WTC11 (cell line): ENCODE data around the gene ERC2. TPM values are rescaled to one million over a fixed set of nuclear protein-coding genes. Genes with fewer than 3 reads are reported as not detected.

Source experiments
- ATAC-seq: fragments of 200-7000 bp; cut with Tn5 transposase; 2 replicates; pipeline ENCODE4 v1.10.0; 2021; ENCODE audit warnings: mild to moderate bottlenecking, moderate library complexity
- CTCF ChIA-PET: fragments of 300-600 bp; sonication (Branson Sonifier 250); formaldehyde crosslinking; loops from one replicate; lab custom pipeline; 2021; ENCODE audit warnings: antibody characterized with exemption; lab: Charles Lee
- POLR2A ChIA-PET: fragments of 350-600 bp; sonication (Branson Sonifier 250); formaldehyde crosslinking; loops from one replicate; lab custom pipeline; 2021; ENCODE audit warnings: antibody characterized with exemption; lab: Charles Lee
- DNase-seq: peaks from one replicate; pipeline ENCODE4 v3.0.0; 2021; ENCODE audit warnings: low spot score
- H3K27ac Mint-ChIP-seq: 2 replicates; pipeline ENCODE4 v1.8.0; 2021; ENCODE audit warnings: mixed read lengths
- H3K27me3 Mint-ChIP-seq: 2 replicates; pipeline ENCODE4 v1.8.0; 2021; ENCODE audit warnings: low read depth, mild to moderate bottlenecking, moderate library complexity, mixed read lengths
- H3K36me3 Mint-ChIP-seq: 2 replicates; pipeline ENCODE4 v1.8.0; 2021; ENCODE audit warnings: mixed read lengths
- H3K4me1 Mint-ChIP-seq: 2 replicates; pipeline ENCODE4 v1.8.0; 2022; ENCODE audit warnings: mixed read lengths
- H3K4me3 Mint-ChIP-seq: 2 replicates; pipeline ENCODE4 v1.8.0; 2021; ENCODE audit warnings: mild to moderate bottlenecking, moderate library complexity, mixed read lengths
- H3K9me3 Mint-ChIP-seq: 2 replicates; pipeline ENCODE4 v1.8.0; 2021; ENCODE audit warnings: mixed read lengths
- ATF1 ChIP-seq: sonication (generic); formaldehyde crosslinking; IDR thresholded peaks from 2 replicates; pipeline ENCODE4 v1.8.1; 2023; ENCODE audit warnings: mild to moderate bottlenecking, moderate library complexity, missing genetic modification reagents
- CBFB ChIP-seq: sonication (generic); formaldehyde crosslinking; IDR thresholded peaks from 2 replicates; pipeline ENCODE4 v1.8.1; 2022; ENCODE audit warnings: mild to moderate bottlenecking, low read depth, missing genetic modification reagents
- CREM ChIP-seq: sonication (generic); formaldehyde crosslinking; IDR thresholded peaks from 2 replicates; pipeline ENCODE4 v1.8.1; 2022; ENCODE audit warnings: mild to moderate bottlenecking, missing genetic modification reagents, moderate library complexity
- ETV6 ChIP-seq: sonication (generic); formaldehyde crosslinking; IDR thresholded peaks from 2 replicates; pipeline ENCODE4 v1.8.1; 2022; ENCODE audit warnings: mild to moderate bottlenecking, missing genetic modification reagents
- GTF2I ChIP-seq: fragments of 250-450 bp; sonication (Bioruptor Pico); conservative IDR thresholded peaks from 2 replicates; pipeline ENCODE4 v1.4.0; 2021; ENCODE audit warnings: mild to moderate bottlenecking
- JUN ChIP-seq: sonication (generic); formaldehyde crosslinking; IDR thresholded peaks from 2 replicates; pipeline ENCODE4 v1.8.0; 2023; ENCODE audit warnings: mild to moderate bottlenecking, missing genetic modification reagents
- MXD4 ChIP-seq: fragments of 250-450 bp; sonication (Bioruptor Pico); IDR thresholded peaks from 2 replicates; pipeline ENCODE4 v1.8.0; 2021; ENCODE audit warnings: mild to moderate bottlenecking, moderate library complexity, borderline replicate concordance
- MYBL2 ChIP-seq: sonication (generic); formaldehyde crosslinking; IDR thresholded peaks from 2 replicates; pipeline ENCODE4 v1.8.1; 2023; ENCODE audit warnings: mild to moderate bottlenecking, moderate library complexity, missing genetic modification reagents
- RORB ChIP-seq: fragments of 250-450 bp; sonication (Bioruptor Pico); IDR thresholded peaks from 2 replicates; pipeline ENCODE4 v1.9.0; 2021; ENCODE audit warnings: mild to moderate bottlenecking
- TCF7 ChIP-seq: sonication (generic); formaldehyde crosslinking; IDR thresholded peaks from 2 replicates; pipeline ENCODE4 v1.8.0; 2022; ENCODE audit warnings: mild to moderate bottlenecking, low read depth, missing genetic modification reagents, moderate library complexity
- TEAD4 ChIP-seq: sonication (generic); formaldehyde crosslinking; IDR thresholded peaks from 2 replicates; pipeline ENCODE4 v1.8.0; 2022; ENCODE audit warnings: mild to moderate bottlenecking, missing genetic modification reagents
- total RNA-seq: library from RNA; stranded (reverse); gene quantifications from 3 replicates; pipeline ENCODE4 v1.2.3, GENCODE V29; 2021
- TF ChIP-seq, protein P1 (sequence below): sonication (generic); formaldehyde crosslinking; IDR thresholded peaks from 2 replicates; pipeline ENCODE4 v1.8.0; 2022; ENCODE audit warnings: mild to moderate bottlenecking, missing genetic modification reagents
- TF ChIP-seq, protein P2 (sequence below): sonication (generic); formaldehyde crosslinking; IDR thresholded peaks from 2 replicates; pipeline ENCODE4 v1.8.1; 2022; ENCODE audit warnings: low read depth, missing genetic modification reagents, borderline replicate concordance
- TF ChIP-seq, protein P3 (sequence below): fragments of 200-600 bp; IDR thresholded peaks from 2 replicates; pipeline ENCODE4 v1.8.0; 2022; ENCODE audit warnings: antibody characterized with exemption
- TF ChIP-seq, protein P4 (sequence below): sonication (generic); formaldehyde crosslinking; IDR thresholded peaks from 2 replicates; pipeline ENCODE4 v1.8.0; 2022; ENCODE audit warnings: mild to moderate bottlenecking, missing genetic modification reagents
- TF ChIP-seq, protein P5 (sequence below): sonication (generic); formaldehyde crosslinking; conservative IDR thresholded peaks from 2 replicates; pipeline ENCODE4 v1.8.1; 2023; ENCODE audit warnings: mild to moderate bottlenecking, low read depth, missing genetic modification reagents, moderate library complexity
- TF ChIP-seq, protein P6 (sequence below): sonication (generic); formaldehyde crosslinking; IDR thresholded peaks from 2 replicates; pipeline ENCODE4 v1.8.0; 2022; ENCODE audit warnings: mild to moderate bottlenecking, missing genetic modification reagents
- TF ChIP-seq, protein P7 (sequence below): sonication (generic); formaldehyde crosslinking; IDR thresholded peaks from 2 replicates; pipeline ENCODE4 v1.8.1; 2022; ENCODE audit warnings: mild to moderate bottlenecking, missing genetic modification reagents, moderate library complexity, borderline replicate concordance

The ERC2 gene
- total RNA-seq, 1 experiment from 2014 or later = 23.5 TPM

DNA sequence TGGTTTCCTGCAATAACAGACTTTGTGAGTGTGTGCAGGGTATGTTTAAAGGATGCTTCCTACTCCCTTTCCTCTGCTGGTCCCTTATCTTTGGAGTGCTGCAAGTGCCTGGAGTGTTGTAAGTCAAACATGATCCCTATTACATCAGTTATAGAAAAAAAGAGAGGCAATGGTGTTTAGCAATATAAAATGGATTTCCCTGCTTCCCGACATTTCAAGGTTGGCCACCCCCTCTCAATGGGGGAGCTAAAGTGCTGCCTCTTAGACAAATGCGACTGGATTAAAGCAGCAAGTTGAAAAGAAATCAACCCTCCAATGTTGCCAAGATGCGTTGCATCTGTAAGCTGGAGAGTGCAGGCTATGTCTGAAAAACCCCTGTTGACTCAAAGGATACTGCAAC lies 778.1 kb downstream of the ERC2 start:
- DNase-seq (no peak), ATAC-seq (peak; percentile 14)
- CTCF ChIA-PET = interaction anchor here (1.0 to 1.5 kb wide), 4 partner anchors 81 to 1256 kb away, joined by 3 to 6 read pairs (median 3); no protein-coding TSS in a partner anchor
- no peaks in the 10 kb centered on the region; the same call in 1 of the 2 replicates for H3K36me3 Mint-ChIP-seq
- no peak for TF ChIP-seq MXD4
- TF ChIP-seq, protein P1, sequence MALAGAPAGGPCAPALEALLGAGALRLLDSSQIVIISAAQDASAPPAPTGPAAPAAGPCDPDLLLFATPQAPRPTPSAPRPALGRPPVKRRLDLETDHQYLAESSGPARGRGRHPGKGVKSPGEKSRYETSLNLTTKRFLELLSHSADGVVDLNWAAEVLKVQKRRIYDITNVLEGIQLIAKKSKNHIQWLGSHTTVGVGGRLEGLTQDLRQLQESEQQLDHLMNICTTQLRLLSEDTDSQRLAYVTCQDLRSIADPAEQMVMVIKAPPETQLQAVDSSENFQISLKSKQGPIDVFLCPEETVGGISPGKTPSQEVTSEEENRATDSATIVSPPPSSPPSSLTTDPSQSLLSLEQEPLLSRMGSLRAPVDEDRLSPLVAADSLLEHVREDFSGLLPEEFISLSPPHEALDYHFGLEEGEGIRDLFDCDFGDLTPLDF = no peak
- TF ChIP-seq CREM (CRISPR knock-in tag) = no peak
- no peak for TF ChIP-seq JUN (CRISPR knock-in tag)
- TF ChIP-seq, protein P2, sequence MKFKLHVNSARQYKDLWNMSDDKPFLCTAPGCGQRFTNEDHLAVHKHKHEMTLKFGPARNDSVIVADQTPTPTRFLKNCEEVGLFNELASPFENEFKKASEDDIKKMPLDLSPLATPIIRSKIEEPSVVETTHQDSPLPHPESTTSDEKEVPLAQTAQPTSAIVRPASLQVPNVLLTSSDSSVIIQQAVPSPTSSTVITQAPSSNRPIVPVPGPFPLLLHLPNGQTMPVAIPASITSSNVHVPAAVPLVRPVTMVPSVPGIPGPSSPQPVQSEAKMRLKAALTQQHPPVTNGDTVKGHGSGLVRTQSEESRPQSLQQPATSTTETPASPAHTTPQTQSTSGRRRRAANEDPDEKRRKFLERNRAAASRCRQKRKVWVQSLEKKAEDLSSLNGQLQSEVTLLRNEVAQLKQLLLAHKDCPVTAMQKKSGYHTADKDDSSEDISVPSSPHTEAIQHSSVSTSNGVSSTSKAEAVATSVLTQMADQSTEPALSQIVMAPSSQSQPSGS (CRISPR knock-in tag) = no peak
- TF ChIP-seq CBFB (CRISPR knock-in tag) = no peak
- TF ChIP-seq MYBL2 (CRISPR knock-in tag) = no peak
- no peak for TF ChIP-seq TCF7 (CRISPR knock-in tag)
- TF ChIP-seq, protein P3, sequence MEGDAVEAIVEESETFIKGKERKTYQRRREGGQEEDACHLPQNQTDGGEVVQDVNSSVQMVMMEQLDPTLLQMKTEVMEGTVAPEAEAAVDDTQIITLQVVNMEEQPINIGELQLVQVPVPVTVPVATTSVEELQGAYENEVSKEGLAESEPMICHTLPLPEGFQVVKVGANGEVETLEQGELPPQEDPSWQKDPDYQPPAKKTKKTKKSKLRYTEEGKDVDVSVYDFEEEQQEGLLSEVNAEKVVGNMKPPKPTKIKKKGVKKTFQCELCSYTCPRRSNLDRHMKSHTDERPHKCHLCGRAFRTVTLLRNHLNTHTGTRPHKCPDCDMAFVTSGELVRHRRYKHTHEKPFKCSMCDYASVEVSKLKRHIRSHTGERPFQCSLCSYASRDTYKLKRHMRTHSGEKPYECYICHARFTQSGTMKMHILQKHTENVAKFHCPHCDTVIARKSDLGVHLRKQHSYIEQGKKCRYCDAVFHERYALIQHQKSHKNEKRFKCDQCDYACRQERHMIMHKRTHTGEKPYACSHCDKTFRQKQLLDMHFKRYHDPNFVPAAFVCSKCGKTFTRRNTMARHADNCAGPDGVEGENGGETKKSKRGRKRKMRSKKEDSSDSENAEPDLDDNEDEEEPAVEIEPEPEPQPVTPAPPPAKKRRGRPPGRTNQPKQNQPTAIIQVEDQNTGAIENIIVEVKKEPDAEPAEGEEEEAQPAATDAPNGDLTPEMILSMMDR = no peak
- no peak for TF ChIP-seq RORB (CRISPR knock-in tag)
- TF ChIP-seq, protein P4, sequence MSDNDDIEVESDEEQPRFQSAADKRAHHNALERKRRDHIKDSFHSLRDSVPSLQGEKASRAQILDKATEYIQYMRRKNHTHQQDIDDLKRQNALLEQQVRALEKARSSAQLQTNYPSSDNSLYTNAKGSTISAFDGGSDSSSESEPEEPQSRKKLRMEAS (CRISPR knock-in tag) = no peak
- TF ChIP-seq, protein P5, sequence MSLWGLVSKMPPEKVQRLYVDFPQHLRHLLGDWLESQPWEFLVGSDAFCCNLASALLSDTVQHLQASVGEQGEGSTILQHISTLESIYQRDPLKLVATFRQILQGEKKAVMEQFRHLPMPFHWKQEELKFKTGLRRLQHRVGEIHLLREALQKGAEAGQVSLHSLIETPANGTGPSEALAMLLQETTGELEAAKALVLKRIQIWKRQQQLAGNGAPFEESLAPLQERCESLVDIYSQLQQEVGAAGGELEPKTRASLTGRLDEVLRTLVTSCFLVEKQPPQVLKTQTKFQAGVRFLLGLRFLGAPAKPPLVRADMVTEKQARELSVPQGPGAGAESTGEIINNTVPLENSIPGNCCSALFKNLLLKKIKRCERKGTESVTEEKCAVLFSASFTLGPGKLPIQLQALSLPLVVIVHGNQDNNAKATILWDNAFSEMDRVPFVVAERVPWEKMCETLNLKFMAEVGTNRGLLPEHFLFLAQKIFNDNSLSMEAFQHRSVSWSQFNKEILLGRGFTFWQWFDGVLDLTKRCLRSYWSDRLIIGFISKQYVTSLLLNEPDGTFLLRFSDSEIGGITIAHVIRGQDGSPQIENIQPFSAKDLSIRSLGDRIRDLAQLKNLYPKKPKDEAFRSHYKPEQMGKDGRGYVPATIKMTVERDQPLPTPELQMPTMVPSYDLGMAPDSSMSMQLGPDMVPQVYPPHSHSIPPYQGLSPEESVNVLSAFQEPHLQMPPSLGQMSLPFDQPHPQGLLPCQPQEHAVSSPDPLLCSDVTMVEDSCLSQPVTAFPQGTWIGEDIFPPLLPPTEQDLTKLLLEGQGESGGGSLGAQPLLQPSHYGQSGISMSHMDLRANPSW (CRISPR knock-in tag) = no peak
- TF ChIP-seq, protein P6, sequence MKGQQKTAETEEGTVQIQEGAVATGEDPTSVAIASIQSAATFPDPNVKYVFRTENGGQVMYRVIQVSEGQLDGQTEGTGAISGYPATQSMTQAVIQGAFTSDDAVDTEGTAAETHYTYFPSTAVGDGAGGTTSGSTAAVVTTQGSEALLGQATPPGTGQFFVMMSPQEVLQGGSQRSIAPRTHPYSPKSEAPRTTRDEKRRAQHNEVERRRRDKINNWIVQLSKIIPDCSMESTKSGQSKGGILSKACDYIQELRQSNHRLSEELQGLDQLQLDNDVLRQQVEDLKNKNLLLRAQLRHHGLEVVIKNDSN = no peak
- TF ChIP-seq, protein P7, sequence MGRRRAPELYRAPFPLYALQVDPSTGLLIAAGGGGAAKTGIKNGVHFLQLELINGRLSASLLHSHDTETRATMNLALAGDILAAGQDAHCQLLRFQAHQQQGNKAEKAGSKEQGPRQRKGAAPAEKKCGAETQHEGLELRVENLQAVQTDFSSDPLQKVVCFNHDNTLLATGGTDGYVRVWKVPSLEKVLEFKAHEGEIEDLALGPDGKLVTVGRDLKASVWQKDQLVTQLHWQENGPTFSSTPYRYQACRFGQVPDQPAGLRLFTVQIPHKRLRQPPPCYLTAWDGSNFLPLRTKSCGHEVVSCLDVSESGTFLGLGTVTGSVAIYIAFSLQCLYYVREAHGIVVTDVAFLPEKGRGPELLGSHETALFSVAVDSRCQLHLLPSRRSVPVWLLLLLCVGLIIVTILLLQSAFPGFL = no peak
- TF ChIP-seq TEAD4 = no peak
- TF ChIP-seq ATF1 = no peak
- TF ChIP-seq GTF2I = no peak
- H3K4me3 Mint-ChIP-seq = peak overlapping the region; percentile 35
- peaks cover 73% of the 10 kb centered on the region for H3K4me1 Mint-ChIP-seq
- H3K27me3 Mint-ChIP-seq = no peaks in the 10 kb centered on the region; the same call in 1 of the 2 replicates
- POLR2A ChIA-PET = interaction anchor here (0.7 kb wide), 1 partner anchor 14 kb away, joined by 3 read pairs; no protein-coding TSS in a partner anchor
- H3K9me3 Mint-ChIP-seq = 0 out of 2 replicates have a peak, but pooled peaks cover 4% of the 10 kb centered on the region
- H3K27ac Mint-ChIP-seq = peak overlapping the region; percentile 95

DNA sequence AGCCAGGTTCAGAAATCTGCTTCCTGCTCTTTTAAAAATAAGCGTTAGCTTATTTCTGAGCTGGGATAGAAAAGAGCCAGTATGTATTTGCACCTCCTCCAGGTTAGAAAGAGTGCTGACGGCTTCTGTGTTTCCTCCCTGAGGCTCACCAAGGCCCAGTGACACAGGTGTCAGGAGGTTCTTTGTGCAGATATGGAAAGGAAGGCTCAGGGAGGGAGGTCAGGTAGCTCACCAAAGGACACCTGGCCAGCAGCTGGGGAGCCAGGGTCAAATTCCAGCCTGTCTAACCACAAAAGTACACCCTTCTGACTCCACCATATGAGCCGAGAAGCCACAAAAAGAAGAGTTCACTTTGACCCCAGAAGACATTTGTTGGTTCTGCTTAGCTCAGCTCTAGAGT lies 780.1 kb downstream of the ERC2 start:
- ATAC-seq (no peak), DNase-seq (no peak)
- H3K27me3 Mint-ChIP-seq = no peaks in the 10 kb centered on the region
- no peak overlapping the region for H3K27ac Mint-ChIP-seq
- 0 out of 2 replicates have a peak, but pooled peaks cover 4% of the 10 kb centered on the region for H3K9me3 Mint-ChIP-seq
- H3K4me1 Mint-ChIP-seq = peaks cover 62% of the 10 kb centered on the region
- H3K4me3 Mint-ChIP-seq = no peak overlapping the region
- CTCF ChIA-PET = no interaction called here
- no peaks in the 10 kb centered on the region for H3K36me3 Mint-ChIP-seq
- POLR2A ChIA-PET = no interaction called here
- no peak for TF ChIP-seq ETV6 (CRISPR knock-in tag)
